H1 (cell line): ENCODE results near the gene SBK2. TPM values are rescaled to one million over a fixed set of nuclear protein-coding genes. Genes with fewer than 3 reads are reported as not detected.

Source experiments
- CTCF ChIA-PET: fragments of 300-600 bp; sonication (Branson Sonifier 250); formaldehyde crosslinking; loops from one replicate; lab custom pipeline; 2021; ENCODE audit not compliant: partially characterized antibody; lab: Charles Lee
- POLR2A ChIA-PET: fragments of 300-600 bp; sonication (Branson Sonifier 250); formaldehyde crosslinking; loops from one replicate; lab custom pipeline; 2021; ENCODE audit warnings: inconsistent platforms; ENCODE audit not compliant: partially characterized antibody; lab: Charles Lee
- DNase-seq, 2 experiments: peaks; one replicate each; pipeline versions ENCODE4 v3.0.0 to v3.0.0-alpha.2; 2010 to 2022; ENCODE audit warnings: low spot score in 2 of 2, low read depth in 1 of 2, mixed read lengths in 1 of 2
- FAIRE-seq: peaks from 2 replicates; lab custom pipeline; 2011; peaks lifted over from hg19 to GRCh38; lab: Jason Lieb, UNC
- H2AFZ ChIP-seq: 2 replicates; pipeline ENCODE4 v1.8.1; 2012; ENCODE audit warnings: low read length, inconsistent platforms
- H2AK5ac ChIP-seq: 2 replicates; pipeline ENCODE4 v1.6.1; 2013; ENCODE audit warnings: low read depth, low read length
- H2BK120ac ChIP-seq: replicated peaks from 2 replicates; pipeline ENCODE3; 2013; ENCODE audit warnings: low read depth, low read length, inconsistent platforms
- H2BK12ac ChIP-seq: 2 replicates; pipeline ENCODE4 v1.6.1; 2013; ENCODE audit warnings: low read depth, low read length
- H2BK15ac ChIP-seq: 2 replicates; pipeline ENCODE4 v1.6.1; 2013; ENCODE audit warnings: low read length
- H2BK20ac ChIP-seq: 2 replicates; pipeline ENCODE4 v1.6.1; 2013; ENCODE audit warnings: low read length
- H2BK5ac ChIP-seq: 2 replicates; pipeline ENCODE4 v1.6.1; 2013; ENCODE audit warnings: low read depth, low read length
- H3K14ac ChIP-seq: 2 replicates; pipeline ENCODE4 v1.6.1; 2013; ENCODE audit warnings: inconsistent platforms; ENCODE audit not compliant: insufficient read length
- H3K18ac ChIP-seq: 2 replicates; pipeline ENCODE4 v1.6.1; 2013; ENCODE audit warnings: low read length; ENCODE audit errors: extremely low read depth
- H3K23ac ChIP-seq: 2 replicates; pipeline ENCODE4 v1.6.1; 2013; ENCODE audit warnings: inconsistent platforms; ENCODE audit not compliant: insufficient read length
- H3K23me2 ChIP-seq: 2 replicates; pipeline ENCODE4 v1.6.1; 2013; ENCODE audit warnings: low read depth, low read length
- H3K27ac ChIP-seq: 2 replicates; pipeline ENCODE4 v1.6.1; 2011; ENCODE audit warnings: low read depth, low read length, inconsistent platforms
- H3K27me3 ChIP-seq, 4 experiments: replicated peaks in 1 of 4; 1 replicate in 1 of 4; 2 replicates in 3 of 4; pipeline versions ENCODE4 v1.6.1 to v1.8.1; 2011 to 2013; ENCODE audit warnings: low read length in 3 of 4, mild to moderate bottlenecking in 3 of 4, inconsistent platforms in 2 of 4, mixed read lengths in 2 of 4, moderate library complexity in 1 of 4; ENCODE audit not compliant: control insufficient read depth in 3 of 4, insufficient read depth in 3 of 4; ENCODE audit errors: extremely low read depth in 1 of 4
- H3K36me3 ChIP-seq, 4 experiments: 2 replicates each; pipeline versions ENCODE4 v1.6.1 to v1.8.1; 2011 to 2013; ENCODE audit warnings: mild to moderate bottlenecking in 4 of 4, low read length in 3 of 4, moderate library complexity in 2 of 4, control low read depth in 1 of 4, inconsistent platforms in 1 of 4; ENCODE audit not compliant: insufficient read depth in 4 of 4, control insufficient read depth in 2 of 4
- H3K4ac ChIP-seq: replicated peaks from 2 replicates; pipeline ENCODE3; 2013; ENCODE audit warnings: low read length, low read depth, mixed read lengths, inconsistent platforms; ENCODE audit not compliant: insufficient read length
- H3K4me1 ChIP-seq, 4 experiments: replicated peaks in 1 of 4; 1 replicate in 1 of 4; 2 replicates in 3 of 4; pipeline versions ENCODE4 v1.6.1 to v1.8.1; 2011 to 2013; ENCODE audit warnings: low read length in 3 of 4, inconsistent platforms in 2 of 4, mixed read lengths in 1 of 4; ENCODE audit not compliant: insufficient read depth in 4 of 4, control insufficient read depth in 3 of 4
- H3K4me2 ChIP-seq, 2 experiments: 2 replicates each; pipeline versions ENCODE4 v1.6.1 to v1.8.1; 2011 to 2013; ENCODE audit warnings: low read depth in 2 of 2, low read length in 2 of 2, control low read depth in 1 of 2, inconsistent platforms in 1 of 2, mild to moderate bottlenecking in 1 of 2; ENCODE audit not compliant: insufficient read depth in 1 of 2
- H3K4me3 ChIP-seq, 4 experiments: fragments of 200-600, 300-600 bp in 1 of 4; sonication (generic), shearing (Covaris generic), sonication (Bioruptor Twin) in 1 of 4; 2 replicates each; pipeline versions ENCODE4 v1.5.1 to v1.8.1; 2011 to 2016; ENCODE audit warnings: low read length in 4 of 4, low read depth in 3 of 4, control low read depth in 2 of 4, inconsistent platforms in 2 of 4, mild to moderate bottlenecking in 2 of 4, mixed read lengths in 1 of 4, moderate library complexity in 1 of 4; ENCODE audit not compliant: insufficient read depth in 2 of 4; ENCODE audit errors: extremely low read depth in 1 of 4
- H3K56ac ChIP-seq: replicated peaks from 2 replicates; pipeline ENCODE3; 2013; ENCODE audit warnings: low read depth, mild to moderate bottlenecking, mixed read lengths, low read length, inconsistent platforms; ENCODE audit not compliant: insufficient read length
- H3K79me1 ChIP-seq: 2 replicates; pipeline ENCODE4 v1.6.1; 2013; ENCODE audit warnings: low read depth, low read length, control low read depth
- H3K79me2 ChIP-seq, 2 experiments: 2 replicates each; pipeline versions ENCODE4 v1.6.1 to v1.8.1; 2012 to 2013; ENCODE audit warnings: low read length in 2 of 2, mild to moderate bottlenecking in 2 of 2, inconsistent platforms in 1 of 2; ENCODE audit not compliant: insufficient read depth in 2 of 2, control insufficient read depth in 1 of 2
- H3K9ac ChIP-seq, 4 experiments: replicated peaks in 1 of 4; 1 replicate in 1 of 4; 2 replicates in 3 of 4; pipeline versions ENCODE4 v1.6.1 to v1.8.1; 2011 to 2013; ENCODE audit warnings: low read depth in 3 of 4, low read length in 3 of 4, control low read depth in 2 of 4, mild to moderate bottlenecking in 2 of 4, moderate library complexity in 2 of 4, inconsistent platforms in 1 of 4; ENCODE audit errors: extremely low read depth in 1 of 4
- H3K9me3 ChIP-seq, 2 experiments: 2 replicates each; pipeline versions ENCODE4 v1.6.1 to v1.8.1; 2012 to 2013; ENCODE audit warnings: mild to moderate bottlenecking in 2 of 2, moderate library complexity in 2 of 2, control low read depth in 1 of 2, inconsistent platforms in 1 of 2, low read depth in 1 of 2, low read length in 1 of 2, mixed read lengths in 1 of 2; ENCODE audit not compliant: insufficient read depth in 2 of 2
- H4K20me1 ChIP-seq, 2 experiments: replicated peaks in 1 of 2; 2 replicates each; pipeline versions ENCODE3 to v1.8.1; 2011 to 2013; ENCODE audit warnings: inconsistent platforms in 2 of 2, low read length in 2 of 2, mild to moderate bottlenecking in 1 of 2; ENCODE audit not compliant: insufficient read depth in 2 of 2, control insufficient read depth in 1 of 2
- H4K5ac ChIP-seq: 2 replicates; pipeline ENCODE4 v1.6.1; 2013; ENCODE audit warnings: low read length, low read depth, mixed read lengths, inconsistent platforms; ENCODE audit not compliant: insufficient read length
- H4K8ac ChIP-seq: 2 replicates; pipeline ENCODE4 v1.8.0; 2013; ENCODE audit warnings: mild to moderate bottlenecking, moderate library complexity, low read length, inconsistent platforms; ENCODE audit not compliant: insufficient read depth; ENCODE audit errors: extremely low read depth
- H4K91ac ChIP-seq: replicated peaks from 2 replicates; pipeline ENCODE3; 2013; ENCODE audit warnings: low read length, mixed read lengths, inconsistent platforms; ENCODE audit not compliant: insufficient read length
- BRCA1 ChIP-seq: IDR thresholded peaks from 2 replicates; pipeline ENCODE4 v1.6.1; 2012; ENCODE audit warnings: low read depth, low read length, improper control_type of control experiment
- CHD1 ChIP-seq: IDR thresholded peaks from 2 replicates; pipeline ENCODE4 v1.6.1; 2012; ENCODE audit warnings: low read depth, low read length, improper control_type of control experiment
- CHD2 ChIP-seq: IDR thresholded peaks from 2 replicates; pipeline ENCODE4 v1.6.1; 2012; ENCODE audit warnings: low read length, improper control_type of control experiment
- FOSL1 ChIP-seq: IDR thresholded peaks from 2 replicates; pipeline ENCODE4 v1.6.1; 2011; ENCODE audit warnings: mild to moderate bottlenecking, low read depth, low read length, moderate library complexity; ENCODE audit not compliant: insufficient read depth
- POU5F1 ChIP-seq: IDR thresholded peaks from 2 replicates; pipeline ENCODE4 v1.6.1; 2011; ENCODE audit warnings: low read depth, mild to moderate bottlenecking, low read length, moderate library complexity
- TAF7 ChIP-seq: optimal IDR thresholded peaks from 2 replicates; pipeline ENCODE3; 2011; ENCODE audit warnings: low read depth, mild to moderate bottlenecking, inconsistent platforms, low read length, moderate library complexity, borderline replicate concordance
- WGBS, 2 experiments: shearing (Covaris generic) in 1 of 2; methylation state at CpG; one replicate each; pipeline versions ENCODE4 v1.1.6 to v1.1.7; 2013 to 2015; ENCODE audit warnings: low lambda C conversion rate in 2 of 2, mixed read lengths in 2 of 2, inconsistent platforms in 1 of 2, low coverage in 1 of 2, missing lambda C conversion rate in 1 of 2; ENCODE audit not compliant: insufficient replicate concordance in 2 of 2, insufficient coverage in 1 of 2, insufficient read length in 1 of 2; ENCODE audit errors: extremely low coverage in 1 of 2, missing lambda C conversion rate in 1 of 2; 5-methylcytosine and 5-hydroxymethylcytosine counted together
- polyA plus RNA-seq, 7 experiments: library from polyadenylated mRNA; depleted of rRNA in 3 of 7; stranded (reverse) in 5 of 7; unstranded in 2 of 7; fragments of >200 nt in 5 of 7; fragments of 200-250 nt in 2 of 7; gene quantifications; 1 replicate in 5 of 7; 2 replicates in 1 of 7; 4 replicates in 1 of 7; pipeline versions ENCODE4 v1.2.1 to v1.2.3, GENCODE V29; 2011 to 2013; ENCODE audit warnings: missing spikeins in 2 of 7, mixed read lengths in 2 of 7
- total RNA-seq: library from RNA; stranded (reverse); fragmentation: NEBNext Ultra II Directional; extraction: Animal tissue kit (Norgen Biotek cat#: 25700); gene quantifications from 2 replicates; pipeline ENCODE4 v1.2.1, GENCODE V29; 2021
- TF ChIP-seq, protein P1 (sequence below): IDR thresholded peaks from 2 replicates; pipeline ENCODE4 v1.6.1; 2012; ENCODE audit warnings: inconsistent platforms

SBK2 gene
- total and polyA plus RNA-seq, 2 of the 8 experiments (the other 6 are each of a cell fraction or from before 2014, with no cell fraction given): 3.2 to 4.1 TPM

DNA sequence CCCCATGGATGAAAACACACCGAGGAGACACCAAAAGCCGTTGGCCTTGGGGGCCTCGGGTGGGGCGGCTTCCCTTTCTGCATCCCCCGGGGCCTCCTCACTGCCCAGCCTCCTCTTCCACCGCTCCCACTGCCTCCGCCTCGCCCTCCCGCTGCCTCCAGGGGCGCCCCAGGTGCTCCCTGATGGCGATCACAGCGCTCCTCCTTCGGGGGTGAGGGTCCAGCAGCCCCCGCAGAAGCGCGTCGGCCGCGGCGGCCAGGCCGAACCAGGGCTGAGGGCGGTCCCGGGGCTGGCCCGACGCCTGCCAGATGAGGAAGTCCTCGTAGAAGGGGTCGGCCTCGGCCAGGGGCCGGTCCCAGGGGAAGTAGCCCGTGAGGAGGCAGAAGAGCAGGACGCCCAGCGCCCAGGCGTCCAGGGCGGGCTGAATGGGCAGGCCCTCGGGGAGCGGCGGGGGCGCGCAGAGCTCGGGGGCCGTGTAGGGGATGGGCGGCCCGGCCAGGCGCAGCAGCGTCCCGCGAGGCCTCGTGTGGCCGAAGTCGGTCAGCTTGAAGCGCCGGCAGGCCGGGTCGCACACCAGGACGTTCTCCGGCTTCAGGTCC is 7.2 kb downstream of the SBK2 start:
- no peak for FAIRE-seq

More for the DNA sequence above, 7.2 kb downstream of the SBK2 start:
- H4K91ac ChIP-seq: no peak overlapping the region
- TF ChIP-seq FOSL1 (no peak), CHD2 (no peak), CHD1 (no peak), POU5F1 (no peak), BRCA1 (no peak), TAF7 (no peak)
- TF ChIP-seq, protein P1, sequence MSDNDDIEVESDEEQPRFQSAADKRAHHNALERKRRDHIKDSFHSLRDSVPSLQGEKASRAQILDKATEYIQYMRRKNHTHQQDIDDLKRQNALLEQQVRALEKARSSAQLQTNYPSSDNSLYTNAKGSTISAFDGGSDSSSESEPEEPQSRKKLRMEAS: no peak
- no peak overlapping the region for H3K9ac ChIP-seq
- no peaks in the 10 kb centered on the region for H3K79me1 ChIP-seq
- no peak overlapping the region for H3K4me2 ChIP-seq
- H3K4me1 ChIP-seq: peaks cover 0 to 9% (median 2%) of the 10 kb centered on the region in 4 experiments; a peak in 3 of 7 replicates
- no peak overlapping the region for H2BK5ac ChIP-seq
- H3K79me2 ChIP-seq: no peaks in the 10 kb centered on the region
- no peak overlapping the region for H3K23ac ChIP-seq
- peak overlapping the region; percentile 51; the same call in 1 of the 2 replicates for H4K8ac ChIP-seq
- no peaks in the 10 kb centered on the region for H3K23me2 ChIP-seq
- POLR2A ChIA-PET: interaction anchor here (1.3 kb wide), 1 partner anchor 23 kb away, joined by 3 read pairs; no protein-coding TSS in a partner anchor
- no peak overlapping the region for H2BK20ac ChIP-seq
- no peak overlapping the region for H3K56ac ChIP-seq
- 94% methylated on average over 29 of the region's 56 CpGs; no CpG with 5 or more reads in 1 of the 2 experiments for WGBS, 2 experiments
- H3K14ac ChIP-seq: no peak overlapping the region
- no peak for DNase-seq
- no peak overlapping the region for H2BK120ac ChIP-seq
- no peak overlapping the region for H3K4ac ChIP-seq
- CTCF ChIA-PET: interaction anchor here (2.9 kb wide), 1 partner anchor 25 kb away, joined by 7 read pairs; no protein-coding TSS in a partner anchor
- H3K27ac ChIP-seq: no peak overlapping the region
- no peak overlapping the region for H2BK12ac ChIP-seq
- H2AFZ ChIP-seq: no peak overlapping the region
- peaks cover 0 to 7% of the 10 kb centered on the region in 2 experiments; a peak in 2 of 4 replicates for H3K9me3 ChIP-seq
- H4K5ac ChIP-seq: no peak overlapping the region
- H3K36me3 ChIP-seq: no peaks in the 10 kb centered on the region; a peak in 1 of 8 replicates
- H3K18ac ChIP-seq: no peak overlapping the region
- H3K4me3 ChIP-seq: no peak overlapping the region
- no peak overlapping the region for H2AK5ac ChIP-seq
- no peaks in the 10 kb centered on the region for H3K27me3 ChIP-seq
- peaks cover 0 to 9% of the 10 kb centered on the region in 2 experiments for H4K20me1 ChIP-seq
- H2BK15ac ChIP-seq: no peak overlapping the region
